ENCODE data around the gene PSG4.
"Not testable (repeated sequence)": the region's sequence is repeated elsewhere in the genome, so short reads cannot be mapped to it uniquely, and the experiment has no call there.

Gene PSG4

DNA sequence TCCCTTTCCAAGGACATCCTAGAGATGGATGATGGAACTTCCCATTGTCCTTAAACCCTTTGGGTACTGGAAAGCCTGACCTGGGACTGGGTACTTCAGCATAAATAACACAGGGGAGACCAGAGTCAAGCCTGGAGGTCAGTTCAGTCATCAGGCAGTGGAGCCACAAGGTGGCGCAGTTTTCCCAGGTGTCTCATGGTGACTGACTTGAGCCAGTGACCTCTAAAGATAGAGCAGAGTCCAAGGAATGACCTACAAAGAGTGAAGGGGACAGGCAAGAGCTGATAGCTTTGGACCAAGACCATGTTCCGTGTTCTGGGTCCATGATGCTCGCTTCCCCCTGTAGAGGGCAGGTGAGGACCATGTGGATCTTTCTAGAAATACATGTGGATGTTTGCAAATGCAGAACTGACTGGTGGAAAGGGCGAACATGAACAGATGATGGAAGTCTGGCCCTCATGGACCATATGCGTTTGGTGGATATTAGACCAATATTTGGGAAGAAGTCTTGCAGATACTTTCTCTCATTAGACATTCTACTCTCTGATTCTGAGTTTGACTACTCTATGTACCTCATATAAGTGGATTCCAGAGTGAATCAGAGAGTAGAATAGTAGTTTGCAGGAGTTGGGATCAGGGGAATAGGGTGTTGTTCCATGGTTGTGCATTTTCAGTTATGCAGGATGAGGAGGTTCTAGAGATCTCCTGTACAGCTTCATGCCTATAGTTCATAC, 6.6 kb downstream of the PSG4 start:
- not testable (repeated sequence) for H3K36me3 ChIP-seq (ENCODE audit: control insufficient read depth, insufficient read depth, low read length); H3K4me3 ChIP-seq (ENCODE audit: extremely low read depth, insufficient read depth, low read length, poor library complexity, severe bottlenecking); H3K27ac ChIP-seq (ENCODE audit: low read depth, low read length, severe bottlenecking); H3K4me1 ChIP-seq (ENCODE audit: control insufficient read depth, insufficient read depth, low read length, poor library complexity, severe bottlenecking); H3K9me3 ChIP-seq (ENCODE audit: control insufficient read depth, low read length)
- 53 to 80% methylated on average over 2 to 3 of the region's 5 CpGs for WGBS, 2 experiments (ENCODE audit: insufficient coverage in 2 of 2)

DNA sequence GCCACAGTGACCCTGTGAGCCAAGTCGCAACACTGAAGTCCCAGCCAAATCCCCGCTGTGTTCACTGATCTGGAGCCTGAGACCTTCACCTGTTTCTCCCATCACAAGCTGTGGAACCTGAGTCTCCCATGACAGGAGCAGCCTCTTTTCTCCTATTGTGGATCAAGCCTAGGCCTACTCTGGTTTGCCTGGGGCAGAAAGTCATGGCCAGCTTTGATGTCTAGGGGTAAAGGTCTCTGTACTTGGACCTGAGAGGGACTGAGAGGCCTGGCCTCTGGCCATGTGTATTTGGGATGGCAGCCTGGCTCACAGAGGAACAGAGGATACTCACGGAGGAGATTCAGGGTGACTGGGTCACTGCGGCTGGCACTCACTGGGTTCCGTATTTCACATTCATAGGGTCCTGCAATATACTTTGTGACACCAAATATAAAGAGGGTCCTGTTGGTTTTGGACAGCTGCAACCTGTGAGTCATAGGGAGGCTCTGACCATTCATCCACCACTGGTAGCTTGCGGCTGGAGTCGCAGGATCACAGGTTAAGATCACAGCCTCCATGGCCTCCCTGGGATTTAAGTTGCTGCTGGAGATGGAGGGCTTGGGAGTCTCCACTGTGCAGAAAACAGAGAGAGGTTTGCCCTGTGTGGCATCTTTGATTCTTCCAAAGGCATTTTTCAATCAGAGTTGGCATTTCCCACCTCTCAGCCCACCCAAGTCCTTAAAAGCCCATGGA, 7.6 kb downstream of the PSG4 start:
- not testable (repeated sequence) for H3K4me3 ChIP-seq (ENCODE audit: extremely low read depth, insufficient read depth, low read length, poor library complexity, severe bottlenecking); H3K4me1 ChIP-seq (ENCODE audit: control insufficient read depth, insufficient read depth, low read length, poor library complexity, severe bottlenecking); H3K9me3 ChIP-seq (ENCODE audit: control insufficient read depth, low read length); H3K27ac ChIP-seq (ENCODE audit: low read depth, low read length, severe bottlenecking); H3K36me3 ChIP-seq (ENCODE audit: control insufficient read depth, insufficient read depth, low read length)
- WGBS, 2 experiments (ENCODE audit: insufficient coverage in 2 of 2) = 77 to 85% methylated on average over 2 to 4 of the region's 7 CpGs

DNA sequence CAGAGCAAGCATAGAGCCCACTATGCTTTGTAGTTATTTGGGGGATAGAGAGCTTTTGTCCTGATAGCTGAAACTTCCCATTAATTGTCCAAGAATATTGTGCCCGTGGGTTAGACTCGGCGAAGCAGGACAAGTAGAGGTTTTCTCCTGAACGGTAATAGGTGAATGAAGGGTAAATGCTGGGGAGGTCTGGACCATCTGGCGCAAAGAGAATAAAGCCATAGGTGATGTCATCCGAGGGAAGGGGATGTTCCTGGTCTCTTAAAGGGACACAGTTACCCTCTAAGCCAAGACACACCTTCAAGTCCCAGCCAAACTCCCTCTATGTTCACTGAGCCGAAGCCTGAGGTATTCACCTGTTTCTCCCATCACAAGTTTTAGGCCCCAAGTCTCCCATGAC, 11.0 kb downstream of the PSG4 start:
- not testable (repeated sequence) for H3K27ac ChIP-seq (ENCODE audit: low read depth, low read length, severe bottlenecking); H3K36me3 ChIP-seq (ENCODE audit: control insufficient read depth, insufficient read depth, low read length); H3K4me1 ChIP-seq (ENCODE audit: control insufficient read depth, insufficient read depth, low read length, poor library complexity, severe bottlenecking); H3K4me3 ChIP-seq (ENCODE audit: extremely low read depth, insufficient read depth, low read length, poor library complexity, severe bottlenecking); H3K9me3 ChIP-seq (ENCODE audit: control insufficient read depth, low read length)
- 82 to 91% methylated on average over 6 to 7 of the region's 7 CpGs for WGBS, 2 experiments (ENCODE audit: insufficient coverage in 2 of 2)

- not testable (repeated sequence) for H3K27ac ChIP-seq (ENCODE audit: low read depth, low read length, severe bottlenecking); H3K4me3 ChIP-seq (ENCODE audit: extremely low read depth, insufficient read depth, low read length, poor library complexity, severe bottlenecking); H3K36me3 ChIP-seq (ENCODE audit: control insufficient read depth, insufficient read depth, low read length); H3K4me1 ChIP-seq (ENCODE audit: control insufficient read depth, insufficient read depth, low read length, poor library complexity, severe bottlenecking); H3K9me3 ChIP-seq (ENCODE audit: control insufficient read depth, low read length)
- WGBS, 2 experiments (ENCODE audit: insufficient coverage in 2 of 2) = 67 to 71% methylated on average over 1 of the region's 4 CpGs
Measured at GRCh38 chr19:43192381-43193155, 12.9 kb downstream of the PSG4 start.

DNA sequence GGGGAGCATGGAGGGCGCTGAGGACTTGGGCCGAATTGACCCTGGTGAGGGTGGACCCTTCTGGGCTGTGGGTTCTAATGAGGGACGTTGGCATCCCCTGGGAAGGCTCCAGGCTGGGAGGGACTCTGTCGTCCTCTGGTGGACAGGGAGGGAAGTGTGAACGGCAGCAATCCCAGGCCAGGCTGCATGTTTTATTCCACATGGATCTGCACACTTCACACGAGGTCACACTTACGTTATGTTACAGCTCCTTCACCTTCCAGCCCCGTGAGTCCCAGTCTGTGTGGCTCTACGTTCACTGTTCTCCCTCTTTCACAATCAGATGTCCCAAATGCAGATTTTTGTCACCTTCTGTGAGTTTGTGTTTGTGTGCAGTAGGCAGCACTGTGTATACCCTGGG, 17.3 kb downstream of the PSG4 start:
- H3K9me3 ChIP-seq (ENCODE audit: control insufficient read depth, low read length); H3K36me3 ChIP-seq (ENCODE audit: control insufficient read depth, insufficient read depth, low read length); H3K4me1 ChIP-seq (ENCODE audit: control insufficient read depth, insufficient read depth, low read length, poor library complexity, severe bottlenecking); H3K4me3 ChIP-seq (ENCODE audit: extremely low read depth, insufficient read depth, low read length, poor library complexity, severe bottlenecking); H3K27ac ChIP-seq (ENCODE audit: low read depth, low read length, severe bottlenecking): not testable (repeated sequence)
- 70 to 95% methylated on average over 2 of the region's 9 CpGs for WGBS, 2 experiments (ENCODE audit: insufficient coverage in 2 of 2)

GRCh38 chr19:43186311-43186935, 19.0 kb downstream of the PSG4 start, which contains the start of gene PSG5:
Gene PSG5, minus strand, starts transcription at chr19:43186536. Its CDS starts 131 bp downstream, at chr19:43186405.
- not testable (repeated sequence) for H3K9me3 ChIP-seq (ENCODE audit: control insufficient read depth, low read length); H3K36me3 ChIP-seq (ENCODE audit: control insufficient read depth, insufficient read depth, low read length); H3K4me3 ChIP-seq (ENCODE audit: extremely low read depth, insufficient read depth, low read length, poor library complexity, severe bottlenecking); H3K27ac ChIP-seq (ENCODE audit: low read depth, low read length, severe bottlenecking); H3K4me1 ChIP-seq (ENCODE audit: control insufficient read depth, insufficient read depth, low read length, poor library complexity, severe bottlenecking)
- WGBS, 2 experiments (ENCODE audit: insufficient coverage in 2 of 2) = 61 to 80% methylated on average over 3 of the region's 7 CpGs

- H3K36me3 ChIP-seq (ENCODE audit: control insufficient read depth, insufficient read depth, low read length); H3K4me1 ChIP-seq (ENCODE audit: control insufficient read depth, insufficient read depth, low read length, poor library complexity, severe bottlenecking); H3K9me3 ChIP-seq (ENCODE audit: control insufficient read depth, low read length); H3K4me3 ChIP-seq (ENCODE audit: extremely low read depth, insufficient read depth, low read length, poor library complexity, severe bottlenecking): not testable (repeated sequence)
- H3K27ac ChIP-seq (ENCODE audit: low read depth, low read length, severe bottlenecking) = peak overlapping the region; percentile 93
- WGBS, 2 experiments (ENCODE audit: insufficient coverage in 2 of 2) = 80 to 86% methylated on average over 1 of the region's 4 CpGs
Measured at GRCh38 chr19:43181869-43182771, 23.3 kb downstream of the PSG4 start.

- not testable (repeated sequence) for H3K4me1 ChIP-seq (ENCODE audit: control insufficient read depth, insufficient read depth, low read length, poor library complexity, severe bottlenecking); H3K36me3 ChIP-seq (ENCODE audit: control insufficient read depth, insufficient read depth, low read length); H3K4me3 ChIP-seq (ENCODE audit: extremely low read depth, insufficient read depth, low read length, poor library complexity, severe bottlenecking); H3K9me3 ChIP-seq (ENCODE audit: control insufficient read depth, low read length); H3K27ac ChIP-seq (ENCODE audit: low read depth, low read length, severe bottlenecking)
- WGBS, 2 experiments (ENCODE audit: insufficient coverage in 2 of 2) = no CpG with 5 or more reads among the region's 1 CpG
Measured at GRCh38 chr19:43179569-43180147, 25.8 kb downstream of the PSG4 start.

- not testable (repeated sequence) for H3K36me3 ChIP-seq (ENCODE audit: control insufficient read depth, insufficient read depth, low read length); H3K9me3 ChIP-seq (ENCODE audit: control insufficient read depth, low read length); H3K4me3 ChIP-seq (ENCODE audit: extremely low read depth, insufficient read depth, low read length, poor library complexity, severe bottlenecking); H3K27ac ChIP-seq (ENCODE audit: low read depth, low read length, severe bottlenecking); H3K4me1 ChIP-seq (ENCODE audit: control insufficient read depth, insufficient read depth, low read length, poor library complexity, severe bottlenecking)
- 67% methylated on average over 1 of the region's 3 CpGs; no CpG with 5 or more reads in 1 of the 2 experiments for WGBS, 2 experiments (ENCODE audit: insufficient coverage in 2 of 2)
Measured at GRCh38 chr19:43178577-43178976, 26.9 kb downstream of the PSG4 start.
